Prostate gland (tissue), 2 donors: ENCODE data around the gene WTAP. TPM values are rescaled to one million over a fixed set of nuclear protein-coding genes. Genes with fewer than 3 reads are reported as not detected.
"Not testable (repeated sequence)": the region's sequence is repeated elsewhere in the genome, so short reads cannot be mapped to it uniquely, and the experiment has no call there.

Experiments
- DNase-seq: peaks from one replicate; pipeline ENCODE4 v3.0.0-alpha.2; 2019; ENCODE audit warnings: low spot score
- H3K27ac ChIP-seq, 2 donors: fragments of 200-600 bp; sonication (generic); 2 replicates each; pipeline ENCODE4 v1.5.1; 2017 to 2019
- H3K27me3 ChIP-seq: fragments of 200-600 bp; sonication (generic); replicated peaks from 2 replicates; pipeline ENCODE4 v1.5.1; 2019; ENCODE audit not compliant: insufficient read depth
- H3K36me3 ChIP-seq, 2 donors: fragments of 200-600 bp; sonication (generic); 1 replicate in 1 of 2; 2 replicates in 1 of 2; pipeline versions ENCODE4 v1.5.1 to v1.8.1; 2017 to 2019
- H3K4me1 ChIP-seq: fragments of 200-600 bp; sonication (generic); replicated peaks from 2 replicates; pipeline ENCODE4 v1.5.1; 2019
- H3K4me3 ChIP-seq, 2 donors: fragments of 200-600 bp; sonication (generic); 2 replicates each; pipeline ENCODE4 v1.5.1; 2017 to 2019
- H3K9me3 ChIP-seq: fragments of 200-600 bp; sonication (generic); 2 replicates; pipeline ENCODE4 v1.5.1; 2017
- POLR2A ChIP-seq: fragments of 450-650 bp; IDR thresholded peaks from one replicate; pipeline ENCODE4 v1.6.1; 2016; ENCODE audit warnings: antibody characterized with exemption, mild to moderate bottlenecking
- POLR2AphosphoS5 ChIP-seq: sonication (generic); formaldehyde crosslinking; IDR thresholded peaks from one replicate; pipeline ENCODE4 v1.6.1; 2017; ENCODE audit warnings: antibody characterized with exemption
- WGBS: methylation state at CpG from one replicate; pipeline ENCODE4 v1.1.5; 2018; 5-methylcytosine and 5-hydroxymethylcytosine counted together
- intact Hi-C: fragments of 100-400 bp; cut with DNase I; formaldehyde crosslinking; loops from one replicate; pipeline ENCODE4 v1.14.2; 2022
- total RNA-seq, 2 donors: library from RNA; depleted of rRNA; stranded (reverse); fragments of >200 nt; gene quantifications; one replicate each; pipeline ENCODE4 v1.1.0, GENCODE V29; 2016
- TF ChIP-seq, protein P1 (sequence below), 4 experiments: fragments of 200-600 bp in 2 of 4; fragments of 450-650 bp in 2 of 4; sonication (generic) in 2 of 4; IDR thresholded peaks; 1 replicate in 3 of 4; 2 replicates in 1 of 4; pipeline ENCODE4 v1.5.1; 2016 to 2019; ENCODE audit warnings: antibody characterized with exemption in 4 of 4, mild to moderate bottlenecking in 2 of 4, moderate library complexity in 2 of 4

Gene WTAP
- total RNA-seq, 2 donors from 2014 or later: 84.1 to 99.3 TPM

DNA sequence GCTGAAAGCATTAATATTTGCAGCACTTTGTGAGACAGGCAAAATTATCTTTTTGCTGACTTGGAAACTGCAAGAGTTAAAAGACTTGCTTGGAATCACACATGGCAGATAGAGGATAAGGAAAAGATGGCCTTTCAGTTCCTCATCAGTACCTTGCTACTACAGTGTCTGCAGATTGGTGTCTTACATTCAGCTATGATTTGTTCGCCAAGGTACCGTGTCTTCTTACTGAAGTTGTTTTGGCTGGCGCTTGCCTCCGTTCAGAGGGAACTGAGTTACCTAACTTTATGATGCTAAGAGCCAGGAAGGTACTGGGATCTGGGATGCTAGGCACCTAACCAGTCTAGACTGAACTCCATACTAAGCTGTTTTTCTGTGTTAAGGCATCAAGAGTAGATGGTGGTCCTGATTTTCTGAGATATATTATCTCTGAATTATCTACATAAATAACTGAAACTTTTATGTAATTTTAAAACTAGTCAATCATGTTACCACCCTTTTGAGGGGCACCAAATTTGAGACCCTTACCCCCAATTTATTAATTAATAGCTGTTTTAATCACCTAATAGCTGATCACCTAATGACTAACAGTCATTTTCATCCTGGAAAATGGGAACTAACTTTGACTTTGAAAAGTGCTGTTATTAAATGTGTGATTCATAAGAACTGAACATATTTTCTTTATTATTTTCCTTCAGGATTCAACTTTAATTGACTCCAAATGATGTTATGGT lies 2.5 kb downstream of the WTAP start:
- Histone ChIP-seq H3K9me3 (no peaks in the 10 kb centered on the region), H3K27ac (peak overlapping the region; percentile 6 to 99), H3K4me1 (peaks cover 3% of the 10 kb centered on the region), H3K36me3 (no peaks in the 10 kb centered on the region), H3K4me3 (peak overlapping the region in 1 of 2 donors; percentile 97), H3K27me3 (no peaks in the 10 kb centered on the region)
- no peak for TF ChIP-seq POLR2A
- TF ChIP-seq, protein P1, sequence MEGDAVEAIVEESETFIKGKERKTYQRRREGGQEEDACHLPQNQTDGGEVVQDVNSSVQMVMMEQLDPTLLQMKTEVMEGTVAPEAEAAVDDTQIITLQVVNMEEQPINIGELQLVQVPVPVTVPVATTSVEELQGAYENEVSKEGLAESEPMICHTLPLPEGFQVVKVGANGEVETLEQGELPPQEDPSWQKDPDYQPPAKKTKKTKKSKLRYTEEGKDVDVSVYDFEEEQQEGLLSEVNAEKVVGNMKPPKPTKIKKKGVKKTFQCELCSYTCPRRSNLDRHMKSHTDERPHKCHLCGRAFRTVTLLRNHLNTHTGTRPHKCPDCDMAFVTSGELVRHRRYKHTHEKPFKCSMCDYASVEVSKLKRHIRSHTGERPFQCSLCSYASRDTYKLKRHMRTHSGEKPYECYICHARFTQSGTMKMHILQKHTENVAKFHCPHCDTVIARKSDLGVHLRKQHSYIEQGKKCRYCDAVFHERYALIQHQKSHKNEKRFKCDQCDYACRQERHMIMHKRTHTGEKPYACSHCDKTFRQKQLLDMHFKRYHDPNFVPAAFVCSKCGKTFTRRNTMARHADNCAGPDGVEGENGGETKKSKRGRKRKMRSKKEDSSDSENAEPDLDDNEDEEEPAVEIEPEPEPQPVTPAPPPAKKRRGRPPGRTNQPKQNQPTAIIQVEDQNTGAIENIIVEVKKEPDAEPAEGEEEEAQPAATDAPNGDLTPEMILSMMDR (IDR thresholded peaks at IDR 0.05): no peak
- TF ChIP-seq POLR2AphosphoS5: peak; percentile 70
- intact Hi-C loops: loop anchor here (10.0 kb wide), 1 partner anchor 705 kb away; no protein-coding TSS in a partner anchor
- WGBS: 12% methylated on average over 4 of the region's 4 CpGs
- DNase-seq: peak; percentile 50

DNA sequence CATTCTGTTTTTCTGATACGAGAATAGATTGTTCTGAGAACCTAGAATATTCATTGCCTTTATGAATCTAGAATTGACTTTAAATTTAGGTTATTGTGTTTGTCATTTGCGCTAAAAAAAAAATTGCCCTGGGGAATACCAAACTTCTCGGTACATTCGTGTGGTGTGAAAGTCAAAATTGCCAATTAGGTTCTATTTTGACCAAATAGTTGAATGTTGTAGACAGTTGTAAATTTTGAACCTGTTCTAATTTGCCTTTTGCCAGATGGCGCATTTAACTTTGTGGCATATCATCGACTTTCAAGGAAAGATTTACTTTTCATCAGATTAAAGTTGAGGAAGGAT lies 3.0 kb downstream of the WTAP start:
- Histone ChIP-seq H3K27ac (no peak overlapping the region), H3K4me1 (no peaks in the 10 kb centered on the region), H3K4me3 (no peak overlapping the region), H3K36me3 (no peaks in the 10 kb centered on the region), H3K27me3 (no peaks in the 10 kb centered on the region), H3K9me3 (no peaks in the 10 kb centered on the region)
- intact Hi-C loops: no loop called here
- TF ChIP-seq POLR2AphosphoS5: no peak
- TF ChIP-seq, protein P1 (IDR thresholded peaks at IDR 0.05): no peak
- TF ChIP-seq POLR2A: no peak
- no peak for DNase-seq
- WGBS: 72% methylated on average over 6 of the region's 6 CpGs

DNA sequence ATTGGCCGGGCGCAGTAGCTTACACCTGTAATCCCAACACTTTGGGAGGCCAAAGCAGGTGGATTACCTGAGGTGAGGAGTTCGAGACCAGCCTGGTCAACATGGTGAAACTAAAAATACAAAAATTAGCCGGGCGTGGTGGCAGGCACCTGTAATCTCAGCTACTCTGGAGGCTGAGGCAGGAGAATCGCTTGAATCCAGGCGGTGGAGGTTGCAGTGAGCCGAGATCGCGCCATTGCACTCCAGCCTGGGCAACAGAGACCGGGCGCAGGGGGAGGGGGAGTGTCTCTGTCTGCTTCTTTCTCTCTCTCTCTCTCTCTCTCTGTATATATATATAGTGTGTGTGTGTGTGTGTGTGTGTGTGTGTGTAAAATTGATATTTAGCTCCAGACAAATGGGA lies 5.2 kb downstream of the WTAP start:
- H3K36me3 ChIP-seq, H3K4me3 ChIP-seq, H3K9me3 ChIP-seq, H3K4me1 ChIP-seq, DNase-seq, H3K27ac ChIP-seq, intact Hi-C loops, H3K27me3 ChIP-seq: not testable (repeated sequence)
- WGBS: 88% methylated on average over 12 of the region's 12 CpGs

DNA sequence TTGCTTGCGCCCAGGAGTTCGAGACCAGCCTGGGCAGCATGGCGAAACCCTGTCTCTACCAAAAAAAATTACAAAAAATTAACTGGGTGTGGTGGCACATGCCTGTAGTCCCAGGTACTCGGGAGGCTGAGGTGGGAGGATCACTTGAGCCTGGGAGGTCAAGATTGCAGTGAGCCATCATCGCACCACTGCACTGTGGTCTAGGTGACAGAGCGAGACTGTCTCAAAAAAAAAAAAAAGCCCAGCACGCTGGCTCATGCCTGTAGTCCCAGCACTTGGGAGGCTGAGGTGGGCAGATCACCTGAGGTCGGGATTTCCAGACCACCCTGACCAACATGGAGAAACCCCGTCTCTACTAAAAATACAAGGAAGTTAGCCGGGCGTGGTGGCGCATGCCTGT lies 6.1 kb downstream of the WTAP start:
- H3K27me3 ChIP-seq, H3K9me3 ChIP-seq, H3K36me3 ChIP-seq, DNase-seq, H3K27ac ChIP-seq, H3K4me3 ChIP-seq, H3K4me1 ChIP-seq, intact Hi-C loops: not testable (repeated sequence)
- 94% methylated on average over 12 of the region's 12 CpGs for WGBS

DNA sequence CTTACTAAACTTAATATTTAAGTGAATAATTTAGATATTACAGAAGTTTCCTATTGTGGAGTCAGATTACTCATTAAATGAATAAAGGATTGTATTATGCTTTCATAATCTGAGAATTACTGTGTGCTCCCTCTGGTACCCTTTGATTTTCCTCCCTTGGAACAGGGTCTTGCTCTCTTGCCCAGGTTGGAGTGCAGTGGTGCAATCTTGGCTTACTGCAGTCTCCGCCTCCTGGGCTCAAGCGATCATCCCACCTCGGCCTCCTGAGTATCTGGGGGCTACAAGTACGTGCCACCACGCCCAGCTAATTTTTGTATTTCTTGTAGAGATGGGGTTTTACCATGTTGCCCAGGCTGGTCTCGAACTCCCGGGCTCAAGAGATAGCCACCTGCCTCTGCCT lies 9.6 kb downstream of the WTAP start:
- no peaks in the 10 kb centered on the region for H3K27me3 ChIP-seq
- WGBS: 87% methylated on average over 7 of the region's 7 CpGs
- intact Hi-C loops: no loop called here
- DNase-seq: no peak
- H3K4me1 ChIP-seq: no peaks in the 10 kb centered on the region
- no peaks in the 10 kb centered on the region for H3K9me3 ChIP-seq
- no peak overlapping the region for H3K4me3 ChIP-seq
- H3K36me3 ChIP-seq: no peaks in the 10 kb centered on the region
- no peak overlapping the region for H3K27ac ChIP-seq
- TF ChIP-seq POLR2A: no peak
- TF ChIP-seq, protein P1 (IDR thresholded peaks at IDR 0.05): no peak
- TF ChIP-seq POLR2AphosphoS5: no peak

DNA sequence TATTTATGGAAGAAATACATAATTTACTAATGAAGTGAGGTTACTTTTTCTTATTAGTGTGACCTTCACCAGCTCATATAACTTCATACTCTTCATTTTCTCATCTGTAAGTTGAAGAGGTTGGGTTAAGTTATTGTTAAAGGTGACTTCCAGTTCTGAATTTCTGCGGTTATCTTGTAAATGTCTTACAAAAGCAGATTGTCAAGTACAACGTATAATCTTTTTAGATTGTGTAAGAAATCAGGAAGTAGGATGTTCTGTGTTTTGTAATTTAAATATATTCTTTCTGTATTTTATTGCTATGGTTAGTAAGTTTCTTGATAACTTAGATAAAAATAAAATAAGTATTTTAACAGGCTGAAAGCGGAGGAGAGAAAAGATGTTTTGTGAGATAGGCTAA lies 12.0 kb downstream of the WTAP start:
- Histone ChIP-seq H3K27me3 (no peaks in the 10 kb centered on the region), H3K27ac (no peak overlapping the region), H3K4me3 (no peak overlapping the region), H3K36me3 (no peaks in the 10 kb centered on the region), H3K9me3 (no peaks in the 10 kb centered on the region), H3K4me1 (no peaks in the 10 kb centered on the region)
- 38% methylated on average over 3 of the region's 3 CpGs for WGBS
- TF ChIP-seq, protein P1 (IDR thresholded peaks at IDR 0.05): no peak
- TF ChIP-seq POLR2AphosphoS5 (no peak), POLR2A (no peak)
- no peak for DNase-seq
- intact Hi-C loops: no loop called here
